GM18508 (cell line): ENCODE results near the gene PARVB.
"Not testable (repeated sequence)": the region's sequence is repeated elsewhere in the genome, so short reads cannot be mapped to it uniquely, and the experiment has no call there.

Source experiments
- ATAC-seq: cut with Tn5 transposase; IDR thresholded peaks from one replicate; pipeline ENCODE4 v1.9.1; 2021; ENCODE audit warnings: moderate number of reproducible peaks; ENCODE audit not compliant: insufficient read depth, unreplicated experiment

PARVB gene

DNA sequence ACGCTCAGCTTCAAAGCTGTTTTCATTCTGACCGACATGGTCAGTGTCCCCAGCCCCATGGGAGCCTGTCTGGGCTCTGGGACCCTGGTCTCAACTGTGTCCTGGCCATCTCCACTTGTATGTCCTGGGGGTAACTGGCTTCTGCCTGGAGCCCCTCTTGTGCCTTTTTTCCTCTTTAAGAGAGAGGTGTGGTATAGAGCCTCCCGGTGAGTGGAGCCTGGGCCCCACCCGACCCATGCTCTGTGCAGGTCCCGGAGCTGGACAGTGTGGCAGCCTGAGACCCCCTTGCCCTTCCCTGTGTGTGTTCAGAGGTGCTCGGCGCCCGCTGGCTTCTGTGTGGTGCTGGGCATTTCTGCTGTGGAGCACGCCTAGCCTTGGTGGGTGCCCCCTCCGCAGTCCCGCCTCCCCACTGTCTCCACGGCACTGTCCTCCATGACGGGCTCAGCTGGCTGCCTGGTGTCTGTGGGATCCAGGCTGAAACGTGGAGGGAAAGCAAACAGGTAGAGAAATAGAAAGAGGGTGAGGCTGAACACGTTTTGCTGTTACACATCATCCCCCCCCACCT lies 74.9 kb downstream of the PARVB start:
- no peak for ATAC-seq

DNA sequence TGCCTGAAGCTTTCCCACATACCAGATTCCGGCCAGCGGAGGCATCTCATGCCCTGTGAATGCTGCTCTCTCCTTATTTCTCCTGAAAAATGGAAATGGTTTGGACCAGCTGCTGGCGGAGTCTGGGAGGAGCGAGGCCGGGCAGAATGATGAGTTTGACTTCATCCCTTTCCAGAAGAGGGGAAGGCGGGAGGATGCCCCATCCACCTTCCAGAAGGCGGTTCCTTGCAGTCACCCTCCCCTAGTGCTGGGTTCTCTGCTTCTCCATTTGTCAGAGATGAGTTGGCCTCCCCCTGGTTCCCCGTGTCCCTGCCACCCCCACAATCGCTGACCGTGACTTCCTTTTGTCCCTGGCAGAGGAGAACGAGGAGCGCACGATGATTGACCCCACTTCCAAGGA lies 75.6 kb downstream of the PARVB start:
- no peak for ATAC-seq

DNA sequence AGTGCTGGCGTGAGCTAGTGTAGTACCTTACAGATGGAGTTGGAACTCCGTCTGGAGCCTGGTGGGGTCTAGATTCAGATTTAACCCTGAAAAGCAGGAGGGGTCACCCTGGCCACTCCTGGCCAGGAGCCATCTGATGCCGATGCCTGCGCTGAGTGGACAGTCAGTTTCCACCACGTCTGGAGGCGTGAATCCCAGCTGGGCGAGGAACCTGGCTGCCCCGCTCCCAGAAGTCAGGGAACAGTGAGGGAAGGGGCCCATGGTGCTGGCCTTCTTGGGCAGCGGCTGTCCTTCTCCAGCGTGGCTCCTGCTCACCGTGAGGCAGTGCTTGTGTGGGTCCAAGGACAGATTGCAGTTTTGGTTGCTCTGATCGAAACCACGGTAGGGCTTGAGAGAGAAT lies 76.3 kb downstream of the PARVB start:
- ATAC-seq = no peak

DNA sequence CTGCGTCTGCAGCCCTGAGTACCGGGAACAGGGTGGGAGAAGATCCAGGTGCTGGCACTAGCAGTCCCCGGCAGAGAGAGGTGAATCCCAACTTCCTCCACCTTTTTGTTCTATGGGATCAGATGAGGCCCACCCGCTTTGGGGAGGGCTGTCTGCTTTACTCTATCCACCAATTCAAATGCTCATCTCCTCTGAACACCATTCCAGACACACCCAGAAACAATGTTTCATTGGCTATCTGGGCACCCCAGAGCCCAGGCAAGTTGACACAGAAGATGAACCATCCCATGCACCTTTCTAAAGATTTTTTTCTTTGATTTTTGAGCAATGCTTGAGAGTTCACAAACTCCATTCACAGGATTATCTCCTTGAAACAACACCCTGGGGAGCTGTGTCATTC lies 78.0 kb downstream of the PARVB start:
- no peak for ATAC-seq

DNA sequence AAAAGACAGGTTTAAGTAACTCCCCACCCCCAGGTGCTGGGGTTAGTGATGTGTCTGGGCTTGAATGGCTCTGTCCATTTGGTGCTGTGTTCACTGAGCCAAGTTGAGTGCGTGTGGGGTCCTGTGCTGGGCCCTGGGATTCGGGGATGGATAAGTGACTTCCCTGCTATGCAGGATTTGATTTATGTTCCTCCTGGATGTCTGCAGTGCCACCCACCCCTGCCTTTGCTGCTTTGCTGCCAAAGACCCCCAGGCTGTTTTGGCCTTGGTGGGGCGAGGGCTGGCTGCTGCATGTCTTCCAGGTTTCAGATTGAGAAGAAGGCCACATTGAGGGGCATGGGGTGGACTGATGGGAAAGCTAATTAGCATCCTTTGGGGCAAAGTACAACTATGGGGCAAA lies 78.8 kb downstream of the PARVB start:
- ATAC-seq = no peak

DNA sequence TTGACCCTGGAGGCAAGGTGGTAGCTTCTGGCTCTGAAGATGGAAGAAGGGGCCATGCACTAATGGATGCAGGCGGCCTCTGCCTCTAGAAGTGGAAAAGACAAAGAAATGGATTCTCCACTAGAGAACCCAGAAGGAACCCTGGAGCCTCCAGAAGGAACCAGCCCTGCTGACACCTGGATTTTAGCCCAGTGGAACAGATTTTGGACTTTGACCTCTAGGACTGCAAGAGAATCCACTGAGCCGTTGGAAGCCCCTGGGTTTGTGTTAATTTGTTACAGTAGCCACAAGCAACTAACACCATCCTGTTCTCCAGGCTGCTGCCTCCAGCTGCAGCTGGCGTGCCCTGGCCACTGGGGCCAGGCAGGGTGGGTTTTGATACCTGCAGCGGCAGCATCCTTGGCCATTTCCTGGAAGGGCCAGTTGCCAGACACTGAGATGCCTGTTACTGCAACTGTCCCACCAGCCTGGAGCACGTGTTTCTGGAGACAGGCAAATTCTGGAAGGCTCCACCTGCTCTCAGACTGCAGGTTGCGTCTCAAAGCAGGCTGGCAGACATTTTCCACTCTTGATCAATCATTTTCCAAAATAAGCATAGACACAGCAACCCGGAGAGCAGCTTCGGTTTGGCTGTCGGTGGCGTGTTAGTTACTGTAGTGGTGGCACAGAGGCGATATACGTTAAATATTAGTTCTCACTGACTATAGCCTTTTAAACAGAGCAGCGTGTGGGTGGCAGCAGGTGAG lies 79.8 kb downstream of the PARVB start:
- no peak for ATAC-seq

DNA sequence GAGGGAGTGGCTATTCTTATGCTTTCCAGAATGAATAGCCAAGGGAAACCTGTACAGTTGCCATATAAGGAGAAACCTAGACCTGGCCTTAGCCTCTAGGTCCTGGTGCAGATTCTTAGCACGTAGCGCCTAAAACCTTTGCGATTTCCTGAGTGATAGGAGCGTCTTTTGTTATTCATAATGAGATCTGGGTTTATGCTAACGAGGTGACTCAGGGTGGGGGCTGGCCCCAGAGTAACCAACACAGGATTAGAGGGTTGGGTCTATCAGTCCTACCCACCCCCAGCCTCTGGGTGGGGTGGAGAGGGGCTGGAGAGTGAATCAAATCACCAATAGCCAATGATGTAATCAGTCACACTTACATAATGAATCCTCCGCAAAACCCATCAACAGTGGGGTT lies 83.2 kb downstream of the PARVB start:
- no peak for ATAC-seq

DNA sequence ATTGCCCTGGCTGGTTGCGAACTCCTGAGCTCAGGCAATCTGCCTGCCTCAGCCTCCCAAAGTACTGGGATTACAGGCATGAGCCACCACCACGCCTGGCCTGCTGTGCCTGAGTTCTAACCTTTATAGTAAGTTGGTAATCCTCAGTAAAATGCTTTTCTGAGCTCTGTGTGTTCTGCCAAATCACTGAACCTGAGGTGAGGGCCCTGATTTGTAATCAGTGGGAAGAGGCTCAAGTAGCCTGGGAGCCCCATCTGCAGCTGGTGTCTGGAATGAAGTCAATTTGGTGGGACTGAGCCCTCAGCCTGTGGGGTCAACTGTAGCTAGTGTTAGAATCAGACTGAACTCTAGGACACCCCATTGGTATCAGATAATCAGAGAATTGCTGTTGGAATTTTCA lies 84.0 kb downstream of the PARVB start:
- no peak for ATAC-seq

DNA sequence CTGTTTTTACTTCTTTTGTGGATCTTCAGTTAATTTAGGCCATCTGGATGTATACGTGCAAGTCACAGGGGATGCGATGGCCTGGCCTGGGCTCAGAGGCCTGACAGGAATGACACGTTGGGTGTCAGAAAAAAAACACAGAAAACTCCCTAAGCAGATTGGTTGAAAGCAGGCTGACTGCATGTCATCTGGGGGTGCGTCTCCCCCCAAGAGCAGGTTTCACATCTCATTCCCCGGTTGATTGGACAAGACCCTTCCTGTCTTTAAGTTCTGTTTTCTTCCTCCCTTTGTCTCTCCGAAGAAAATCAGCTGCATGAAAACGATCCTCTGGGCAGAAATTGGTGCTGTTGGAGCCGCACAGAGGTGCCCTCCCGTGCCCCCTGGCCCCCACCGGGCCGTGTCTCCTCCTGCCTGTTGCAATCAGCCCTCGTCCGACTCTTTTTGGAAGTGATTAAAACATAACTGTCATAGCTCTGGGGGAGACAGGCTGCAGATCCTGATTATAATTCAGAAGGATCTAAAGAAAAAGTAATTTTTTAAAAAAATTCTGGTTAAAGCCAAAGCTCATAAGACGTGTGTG lies 84.8 kb downstream of the PARVB start:
- ATAC-seq = no peak

DNA sequence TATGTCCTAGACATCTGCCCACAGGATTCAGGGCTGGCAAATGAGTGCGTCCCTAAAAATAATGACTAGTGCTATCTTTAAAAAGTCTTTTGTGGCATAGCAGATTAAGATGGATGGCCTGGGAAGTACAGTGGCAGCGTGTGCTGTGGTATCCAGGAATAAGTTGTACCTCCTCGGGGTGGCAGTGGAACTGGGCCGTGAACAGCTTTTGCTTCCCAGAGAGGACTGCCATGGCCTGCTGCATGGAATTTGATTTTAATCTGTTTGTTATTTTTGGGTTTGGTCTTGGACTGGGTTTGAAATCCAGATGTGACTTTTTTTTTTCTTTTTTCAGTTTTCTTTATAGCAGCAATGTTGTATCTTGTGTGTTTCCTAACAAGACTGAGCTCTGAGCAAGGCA lies 85.3 kb downstream of the PARVB start:
- no peak for ATAC-seq

DNA sequence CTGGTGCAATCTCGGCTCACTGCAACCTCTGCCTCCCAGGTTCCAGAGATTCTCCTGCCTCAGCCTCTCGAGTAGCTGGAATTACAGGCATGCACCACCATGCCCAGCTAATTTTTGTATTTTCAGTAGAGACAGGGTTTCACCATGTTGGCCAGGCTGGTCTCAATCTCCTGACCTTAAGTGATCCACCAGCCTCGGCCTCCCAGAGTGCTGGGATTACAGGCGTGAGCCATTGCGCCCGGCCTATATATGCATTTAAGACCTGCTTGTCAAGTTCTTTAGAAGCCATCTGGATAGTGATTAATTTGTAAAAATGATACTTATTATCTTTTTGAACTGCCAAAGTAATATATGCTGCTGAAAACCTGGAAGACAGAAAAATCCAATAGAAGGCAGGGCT lies 86.6 kb downstream of the PARVB start:
- ATAC-seq = not testable (repeated sequence)

DNA sequence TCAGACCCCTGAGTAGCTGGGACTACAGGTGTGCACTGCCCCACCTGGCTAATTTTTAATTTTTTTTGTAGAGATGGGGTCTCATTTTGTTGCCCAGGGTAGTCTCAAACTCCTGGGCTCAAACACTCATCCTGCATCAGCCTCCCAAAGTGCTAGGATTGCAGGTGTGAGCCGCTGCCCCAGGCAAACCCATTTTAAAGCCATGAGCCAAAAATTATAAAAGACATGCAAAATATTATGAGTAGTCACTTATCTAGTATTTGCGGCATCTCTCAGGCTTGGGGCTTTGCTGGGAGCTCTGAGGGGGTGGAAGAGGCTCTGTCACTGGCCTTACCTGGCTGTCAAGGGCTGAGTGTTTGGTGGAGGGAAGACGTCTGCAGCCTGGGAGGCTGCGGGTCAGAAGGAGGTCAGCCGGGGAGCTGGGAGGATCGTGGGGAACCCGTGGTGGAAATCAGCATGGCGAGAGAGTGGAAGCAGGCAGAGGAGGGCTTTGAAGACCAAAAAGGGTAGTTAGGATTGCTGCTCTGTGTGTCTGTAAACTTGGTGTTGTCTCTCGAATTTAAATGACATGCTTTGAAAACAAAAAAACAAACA lies 87.6 kb downstream of the PARVB start:
- no peak for ATAC-seq

DNA sequence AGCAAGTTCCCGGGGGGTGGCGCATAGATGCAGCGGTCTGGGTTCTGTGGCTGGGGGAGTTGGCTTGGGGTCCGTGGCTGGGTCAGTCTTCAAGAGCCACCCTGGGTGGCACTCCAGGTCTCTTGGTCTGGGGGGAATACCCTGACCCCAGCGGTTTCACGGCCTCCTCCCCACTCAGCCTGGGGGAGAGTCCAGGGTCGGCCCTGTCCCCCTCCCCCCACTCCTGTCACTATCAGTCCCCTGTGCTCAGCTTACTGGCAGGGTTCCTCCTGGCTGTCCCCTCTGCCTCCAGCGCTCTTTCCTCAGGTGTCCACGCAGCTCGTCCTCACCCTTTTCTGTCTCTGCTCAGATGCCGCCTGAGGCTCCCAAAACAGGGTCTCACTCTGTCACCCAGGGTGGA lies 88.1 kb downstream of the PARVB start:
- ATAC-seq = no peak

DNA sequence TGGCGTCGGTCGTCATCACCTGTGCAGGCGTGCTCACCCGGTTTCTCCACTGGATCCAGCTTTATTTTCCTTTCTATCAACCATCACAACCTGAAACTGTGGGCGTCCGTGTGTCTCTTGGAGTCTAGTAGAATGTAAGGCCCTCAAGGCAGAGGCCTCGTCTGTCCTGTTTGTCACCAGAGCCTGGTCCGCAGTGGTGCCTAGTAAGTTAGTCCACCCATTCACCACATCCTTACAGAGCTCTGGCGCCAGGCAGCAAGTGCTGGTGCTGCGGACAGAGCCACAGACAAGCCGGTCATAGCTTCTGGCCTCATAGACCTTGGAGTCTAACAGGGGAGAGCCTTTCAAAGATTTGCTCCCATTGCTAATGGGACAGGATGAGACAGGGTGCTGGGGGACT lies 92.2 kb downstream of the PARVB start:
- ATAC-seq = no peak

DNA sequence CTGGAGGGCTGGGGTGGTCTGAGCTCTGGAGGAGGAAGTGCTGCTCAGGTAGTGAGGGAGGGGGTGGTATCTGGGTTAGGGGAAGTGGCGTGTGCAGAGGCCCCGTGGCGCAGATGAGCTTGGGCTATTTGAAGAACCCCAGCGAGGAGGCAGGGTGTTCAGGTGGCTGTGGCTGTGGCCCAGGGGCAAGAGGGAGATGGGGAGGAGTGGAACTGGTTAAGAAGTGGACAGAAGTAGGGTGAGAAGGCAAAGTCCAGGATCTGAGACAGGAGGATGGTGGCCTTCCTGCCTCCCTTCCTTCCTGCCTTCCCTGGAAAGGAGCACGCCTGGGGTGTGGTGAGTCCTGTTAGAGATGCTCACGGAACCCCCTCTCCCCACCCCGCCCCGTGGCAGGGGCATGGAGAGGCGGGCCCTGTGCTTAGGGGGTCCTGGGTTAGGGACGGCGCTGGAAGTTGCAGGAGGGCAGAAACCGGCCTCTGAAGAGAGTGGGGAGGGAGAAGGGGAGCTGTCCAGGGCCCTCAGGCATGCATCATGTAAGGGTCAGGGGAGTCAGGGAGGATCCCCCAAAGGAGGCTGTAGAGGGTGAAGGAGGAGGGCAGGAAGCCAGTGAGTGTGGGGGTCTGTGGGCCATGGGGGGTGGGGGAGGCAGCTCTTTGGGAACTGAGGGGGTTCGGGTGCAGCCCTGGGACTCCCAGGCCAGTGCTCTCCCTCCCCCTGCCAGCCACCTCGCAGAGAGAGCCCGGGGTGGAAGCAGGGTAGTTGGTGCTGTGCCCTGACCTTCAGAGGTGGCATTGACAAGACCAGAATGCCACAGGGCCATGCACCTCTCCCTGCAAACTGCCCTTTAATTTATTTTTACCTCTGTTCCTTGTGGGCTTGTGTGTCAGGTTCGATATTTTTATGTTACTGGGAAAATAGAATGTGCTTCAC lies 92.9 kb downstream of the PARVB start:
- no peak for ATAC-seq

DNA sequence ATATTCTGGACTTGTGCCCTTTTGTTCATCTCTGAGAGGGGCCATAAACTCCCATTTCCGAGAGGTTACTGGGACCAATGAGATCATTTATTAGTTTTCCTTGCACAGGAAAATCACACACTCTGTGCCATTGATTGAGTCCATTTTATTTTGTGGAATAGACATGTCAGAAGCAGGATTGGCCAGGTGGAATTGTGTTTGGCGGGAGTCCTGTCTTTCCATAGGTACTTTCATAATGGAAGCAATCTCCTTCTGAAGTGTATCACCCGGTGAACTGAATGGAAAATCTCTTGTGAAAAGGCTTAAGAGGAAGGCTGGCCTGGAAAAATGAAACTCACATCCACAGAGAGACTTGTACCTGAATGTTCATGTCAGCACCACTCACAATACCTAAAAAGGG lies 93.6 kb downstream of the PARVB start:
- no peak for ATAC-seq

DNA sequence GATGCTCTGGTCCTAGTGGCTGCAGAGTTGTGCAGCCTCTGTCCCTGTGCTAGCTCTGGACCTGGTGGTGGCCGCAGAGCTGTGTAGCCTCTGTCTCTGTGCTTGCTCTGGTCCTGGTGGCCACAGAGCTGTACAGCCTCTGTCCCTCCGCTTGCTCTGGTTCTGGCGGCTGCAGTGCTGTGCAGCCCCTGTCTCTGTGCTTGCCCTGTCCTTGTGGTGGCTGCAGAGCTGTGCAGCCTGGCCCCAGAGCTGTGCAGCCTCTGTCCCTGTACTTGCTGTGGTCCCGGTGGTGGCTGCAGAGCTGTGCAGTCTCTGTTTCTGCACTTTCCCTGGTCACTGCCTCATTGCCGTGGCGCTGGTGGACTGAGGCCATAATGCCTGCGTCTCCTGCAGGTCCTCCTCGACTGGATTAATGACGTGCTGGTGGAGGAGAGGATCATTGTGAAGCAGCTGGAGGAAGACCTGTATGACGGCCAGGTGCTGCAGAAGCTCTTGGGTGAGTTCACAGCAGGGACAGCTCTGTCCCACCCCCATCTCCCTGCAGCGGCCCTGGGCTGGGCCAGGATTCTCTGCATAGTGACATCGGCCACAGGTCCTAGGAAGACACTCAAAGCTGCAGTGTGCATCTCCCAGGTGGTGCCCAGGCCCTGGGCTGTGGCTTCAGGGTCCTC lies 94.7 kb downstream of the PARVB start:
- no peak for ATAC-seq

DNA sequence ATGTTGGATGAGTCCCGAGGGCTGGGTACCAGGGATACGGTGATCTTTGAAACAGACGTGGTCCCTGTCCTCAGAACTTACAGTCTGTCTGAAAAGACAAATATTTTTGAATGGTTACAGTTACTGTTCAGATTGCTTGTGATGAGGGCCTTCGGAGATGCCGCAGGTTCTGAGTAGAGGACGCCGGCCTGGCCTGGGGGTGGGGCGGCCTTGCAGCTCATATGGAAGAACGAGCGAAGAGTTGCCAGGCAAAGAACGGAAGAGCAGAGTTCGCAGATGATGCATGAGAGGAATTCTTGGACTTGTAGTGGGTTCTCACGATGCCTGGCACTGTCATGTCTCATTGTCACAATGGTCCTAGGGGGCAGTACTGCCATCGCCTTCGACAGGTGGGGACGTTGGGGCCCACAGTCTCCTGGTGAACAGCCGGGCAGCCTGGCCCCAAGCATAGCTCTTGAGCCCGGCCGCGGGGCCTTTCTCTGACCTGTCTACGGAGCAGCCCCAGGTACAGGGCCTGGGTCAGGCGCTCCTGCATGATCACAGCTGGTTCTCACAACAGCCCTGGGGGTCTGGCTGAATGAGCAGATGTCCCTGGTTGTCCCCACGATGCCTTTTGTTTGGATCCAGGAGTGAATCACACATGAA lies 95.7 kb downstream of the PARVB start:
- ATAC-seq = no peak

DNA sequence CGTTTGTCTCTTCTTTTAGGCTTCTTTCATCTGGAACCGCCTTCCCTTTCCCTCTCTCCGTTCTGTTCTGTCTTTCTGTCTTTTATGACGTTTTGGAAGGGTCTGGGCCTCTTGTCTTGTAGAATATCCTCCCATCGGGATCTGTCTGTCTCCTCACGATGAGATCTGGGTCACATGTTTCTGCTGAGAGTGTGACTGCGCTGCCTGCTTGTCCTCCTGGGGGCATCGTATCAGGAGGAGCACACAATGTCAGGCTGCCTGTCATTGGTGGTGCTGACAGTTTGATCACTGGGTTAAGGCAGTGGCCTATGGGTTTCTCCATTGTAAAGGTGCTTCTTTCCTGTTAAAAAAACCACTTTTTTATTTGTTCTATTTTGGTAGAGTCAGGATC lies 96.2 kb downstream of the PARVB start:
- no peak for ATAC-seq

DNA sequence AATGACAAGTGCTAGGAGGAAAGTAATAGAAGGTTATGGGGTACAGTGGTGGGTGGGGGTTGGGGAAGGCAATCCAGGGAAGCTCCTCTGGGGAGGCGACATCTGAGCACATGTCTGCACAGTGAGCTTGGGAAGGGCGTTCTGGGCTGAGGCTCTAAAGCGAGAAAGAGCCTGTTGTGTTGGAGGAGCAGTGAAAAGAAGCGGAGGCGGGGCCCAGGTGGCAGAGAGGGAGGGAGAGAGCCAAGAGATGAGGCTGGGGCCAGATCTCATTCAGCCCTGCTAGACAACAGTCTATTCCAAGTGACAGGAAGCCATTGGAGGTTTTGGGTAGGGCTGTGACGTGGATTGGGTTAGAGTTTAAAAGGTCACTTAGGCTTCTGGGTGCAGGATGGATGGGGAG lies 101.3 kb downstream of the PARVB start:
- no peak for ATAC-seq
